GM18499 (cell line): Measurements from ENCODE around the gene CST4.
"Not testable (repeated sequence)": the region's sequence is repeated elsewhere in the genome, so short reads cannot be mapped to it uniquely, and the experiment has no call there.

Source experiments
- ATAC-seq: cut with Tn5 transposase; IDR thresholded peaks from one replicate; pipeline ENCODE4 v1.9.1; 2021; ENCODE audit warnings: moderate number of reproducible peaks; ENCODE audit not compliant: insufficient read depth, unreplicated experiment

CST4 gene, protein sequence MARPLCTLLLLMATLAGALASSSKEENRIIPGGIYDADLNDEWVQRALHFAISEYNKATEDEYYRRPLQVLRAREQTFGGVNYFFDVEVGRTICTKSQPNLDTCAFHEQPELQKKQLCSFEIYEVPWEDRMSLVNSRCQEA

GRCh38 chr20:23688684-23689398 lies at the start of gene CST4:
CST4 (minus strand) TSS chr20:23689038; CDS start chr20:23688969, 69 bp downstream.
- not testable (repeated sequence) for ATAC-seq

- ATAC-seq = not testable (repeated sequence)
These were observed 46.6 kb upstream of the CST4 start for GRCh38 chr20:23735391-23735790.

GRCh38 chr20:23734949-23735348 lies 46.1 kb upstream of the CST4 start:
- not testable (repeated sequence) for ATAC-seq

GRCh38 chr20:23734440-23734839 lies 45.6 kb upstream of the CST4 start:
- not testable (repeated sequence) for ATAC-seq

DNA sequence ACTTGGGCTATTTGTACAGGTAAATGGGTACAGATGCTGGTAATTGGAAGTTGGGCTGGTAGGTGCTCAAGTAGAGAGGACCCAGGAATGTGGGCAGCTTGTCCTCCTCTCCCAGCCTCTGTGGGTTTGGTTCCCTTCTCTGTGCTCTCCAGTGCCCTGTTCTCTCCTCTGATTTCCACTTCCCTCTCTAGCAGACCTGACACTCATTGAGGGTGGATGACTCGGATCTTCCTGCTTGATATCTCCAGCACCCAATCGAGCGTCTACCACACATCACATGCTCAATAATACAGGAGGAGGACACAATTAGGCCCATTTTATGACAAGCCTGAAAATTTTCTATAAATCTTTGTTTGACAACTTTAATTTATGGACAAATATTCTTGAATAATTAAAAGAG lies 38.2 kb upstream of the CST4 start:
- ATAC-seq = no peak

- ATAC-seq = no peak
These were observed 36.3 kb upstream of the CST4 start for GRCh38 chr20:23725102-23725501.

GRCh38 chr20:23723659-23724307 lies 34.9 kb upstream of the CST4 start:
- peak; percentile 55 for ATAC-seq

DNA sequence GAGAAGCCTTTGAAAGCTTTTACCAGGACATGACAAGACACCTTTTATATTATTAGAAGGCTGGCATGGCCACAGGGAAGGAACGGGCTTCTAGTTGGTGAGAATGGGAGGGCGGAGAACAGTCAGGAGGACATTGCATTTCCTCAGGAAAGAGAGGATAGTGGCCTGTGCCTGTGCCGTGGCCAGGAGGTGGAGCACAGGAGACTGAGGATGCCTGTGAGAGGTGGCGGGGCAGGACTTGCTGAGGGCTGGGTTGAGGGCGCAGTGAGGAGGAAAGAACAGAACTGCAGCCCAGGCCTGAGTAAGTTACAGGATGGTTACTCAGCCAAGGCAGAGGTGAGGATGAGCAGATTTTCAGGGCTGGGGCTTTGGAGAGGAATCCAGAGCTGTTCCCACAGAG lies 34.0 kb upstream of the CST4 start:
- not testable (repeated sequence) for ATAC-seq

DNA sequence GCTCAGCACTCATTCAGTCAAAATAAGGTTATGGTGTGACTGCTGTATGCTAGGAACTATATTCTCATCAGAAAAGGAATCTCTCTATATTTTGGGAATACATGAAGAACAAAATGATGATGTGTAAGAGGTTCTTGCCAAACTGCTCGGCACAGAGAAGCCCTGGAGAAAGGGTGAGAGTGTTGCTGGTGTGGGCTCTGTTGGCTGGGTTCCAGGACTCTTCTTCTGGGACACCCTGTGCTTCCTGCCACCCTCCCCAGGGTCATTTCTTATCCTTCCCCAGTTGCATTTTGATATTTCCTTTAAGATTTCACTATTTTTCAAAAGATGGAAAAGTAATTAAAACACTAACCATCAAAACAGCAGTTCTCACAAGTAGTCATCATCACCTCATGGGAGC lies 33.1 kb upstream of the CST4 start:
- no peak for ATAC-seq

DNA sequence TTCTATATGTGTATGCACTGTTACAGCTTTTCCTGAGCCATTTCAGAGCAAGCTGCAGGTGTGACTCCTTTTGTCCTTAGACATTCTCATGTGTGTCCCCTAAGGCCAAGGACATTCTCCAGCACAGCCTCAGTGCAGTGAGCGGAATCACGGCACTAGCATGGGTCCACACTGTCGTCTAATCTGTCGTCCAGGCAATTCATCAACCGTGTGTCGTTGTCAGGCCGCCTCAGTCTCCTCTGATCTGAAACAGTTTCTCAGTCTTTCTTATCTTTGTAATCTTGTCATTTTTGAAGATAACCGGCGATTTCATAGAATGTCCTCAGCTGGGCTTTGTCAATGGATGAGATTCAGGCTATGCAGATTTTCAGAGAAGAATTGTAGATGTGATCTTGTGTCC lies 30.5 kb upstream of the CST4 start:
- ATAC-seq = not testable (repeated sequence)

DNA sequence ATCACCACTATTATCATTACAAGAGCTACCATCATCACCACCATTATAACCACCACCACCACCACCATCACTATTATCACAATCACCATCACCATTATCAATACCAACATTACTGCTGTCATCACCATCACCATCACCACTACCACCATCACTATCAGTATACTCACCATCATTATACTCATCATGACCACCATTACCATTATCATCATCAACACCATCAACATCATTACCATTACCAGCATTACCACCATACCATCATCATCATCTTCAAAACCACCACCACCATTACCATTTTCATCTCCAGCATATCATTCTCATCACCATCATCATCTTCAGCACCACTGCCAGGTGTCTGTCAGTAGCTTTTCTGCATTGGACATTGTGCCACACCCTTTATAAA lies 22.9 kb upstream of the CST4 start:
- ATAC-seq = not testable (repeated sequence)

DNA sequence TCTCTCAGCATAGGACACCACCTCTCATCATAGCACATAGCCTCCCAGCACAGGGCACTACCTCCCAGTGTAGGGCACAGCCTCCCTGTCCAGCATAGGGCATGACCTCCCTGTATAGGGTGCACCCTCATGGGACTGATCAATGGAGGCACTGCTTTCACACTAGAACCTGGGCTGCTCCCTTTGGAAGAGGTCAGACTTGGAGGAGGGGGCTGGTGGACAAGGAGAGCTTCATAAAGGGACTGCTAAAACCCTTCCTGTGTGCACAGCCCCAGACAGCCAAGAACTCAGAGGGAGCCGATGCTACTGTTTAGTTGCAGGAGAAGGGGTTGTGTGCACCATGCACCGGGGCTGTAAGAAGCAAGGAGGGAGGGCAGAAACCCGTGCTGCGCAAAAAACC lies 21.9 kb upstream of the CST4 start:
- no peak for ATAC-seq

DNA sequence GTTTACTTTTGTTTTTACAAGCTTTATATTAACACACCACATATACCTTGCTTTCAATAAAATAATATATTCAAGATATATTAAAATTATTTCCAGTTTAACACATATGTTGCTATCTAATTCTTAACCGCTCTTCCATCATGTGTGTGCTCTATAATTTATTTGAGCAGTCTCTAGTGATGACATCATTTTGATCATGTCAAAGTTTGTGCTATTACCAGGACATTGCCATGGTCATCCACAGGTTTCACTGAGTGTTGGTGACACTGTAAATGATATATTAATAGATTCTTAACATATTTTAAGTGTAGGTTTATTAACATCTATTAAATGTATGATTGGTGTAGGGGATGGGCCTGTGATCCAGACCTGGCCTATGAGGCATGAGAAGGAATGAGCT lies 17.1 kb upstream of the CST4 start:
- no peak for ATAC-seq

DNA sequence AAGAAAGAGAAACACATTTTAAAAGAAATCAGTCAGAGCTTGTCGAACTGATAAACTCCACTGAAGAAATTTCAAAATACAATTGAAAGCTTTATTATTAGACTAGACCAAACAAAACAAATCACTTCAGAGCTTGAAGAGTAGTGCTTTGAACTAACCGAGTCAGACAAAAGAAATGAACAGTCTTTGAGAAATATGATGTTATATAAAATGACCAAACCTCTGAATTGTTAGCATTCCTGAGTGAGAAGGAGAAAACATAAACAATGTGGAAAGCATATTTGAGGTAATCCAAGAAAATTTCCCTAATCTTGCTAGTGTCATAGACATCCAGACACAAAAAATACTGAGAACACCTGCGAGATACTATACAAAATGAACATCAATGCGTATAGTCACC lies 13.2 kb upstream of the CST4 start:
- ATAC-seq = no peak

DNA sequence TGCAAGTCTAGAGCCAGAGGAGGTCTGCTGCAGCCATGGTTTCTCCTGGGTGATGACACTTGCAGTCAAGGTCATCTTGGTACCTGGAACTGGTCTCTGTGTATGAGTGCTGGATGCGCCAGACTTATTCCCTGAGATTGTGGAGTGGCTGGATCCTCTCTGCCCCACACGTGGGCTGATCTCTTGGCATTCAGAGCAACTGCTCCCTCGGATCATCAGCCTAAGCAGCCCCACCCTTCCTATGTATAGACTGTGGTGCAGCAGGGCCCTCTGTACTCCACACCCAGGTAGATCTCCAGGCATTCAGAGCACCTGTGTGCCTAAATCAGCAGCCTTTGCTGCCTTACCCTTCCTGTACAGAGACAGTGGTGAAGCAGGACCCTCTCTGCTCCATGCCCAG lies 12.1 kb upstream of the CST4 start:
- ATAC-seq = no peak

DNA sequence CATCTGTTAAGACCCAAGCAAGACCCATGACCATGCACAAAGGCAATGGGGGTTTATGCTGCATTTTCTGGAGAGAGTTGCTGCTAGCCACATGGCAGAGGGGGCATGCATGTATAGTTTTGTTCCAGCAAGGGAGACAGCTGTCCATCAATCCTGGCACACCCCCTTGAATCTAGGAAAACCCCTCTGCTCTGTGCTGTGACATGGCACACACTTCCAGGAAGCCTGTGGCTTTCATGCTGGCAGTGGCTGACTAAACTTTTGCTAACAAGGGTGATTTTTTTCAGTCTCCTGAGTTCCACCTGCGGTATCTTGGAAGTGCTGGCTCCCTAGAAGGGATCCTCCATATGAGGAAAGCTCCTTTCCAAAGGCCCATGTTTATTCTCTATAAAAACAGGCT lies 9.1 kb upstream of the CST4 start:
- ATAC-seq = no peak

- ATAC-seq = not testable (repeated sequence)
These were observed 6.2 kb upstream of the CST4 start for GRCh38 chr20:23695068-23695395.

DNA sequence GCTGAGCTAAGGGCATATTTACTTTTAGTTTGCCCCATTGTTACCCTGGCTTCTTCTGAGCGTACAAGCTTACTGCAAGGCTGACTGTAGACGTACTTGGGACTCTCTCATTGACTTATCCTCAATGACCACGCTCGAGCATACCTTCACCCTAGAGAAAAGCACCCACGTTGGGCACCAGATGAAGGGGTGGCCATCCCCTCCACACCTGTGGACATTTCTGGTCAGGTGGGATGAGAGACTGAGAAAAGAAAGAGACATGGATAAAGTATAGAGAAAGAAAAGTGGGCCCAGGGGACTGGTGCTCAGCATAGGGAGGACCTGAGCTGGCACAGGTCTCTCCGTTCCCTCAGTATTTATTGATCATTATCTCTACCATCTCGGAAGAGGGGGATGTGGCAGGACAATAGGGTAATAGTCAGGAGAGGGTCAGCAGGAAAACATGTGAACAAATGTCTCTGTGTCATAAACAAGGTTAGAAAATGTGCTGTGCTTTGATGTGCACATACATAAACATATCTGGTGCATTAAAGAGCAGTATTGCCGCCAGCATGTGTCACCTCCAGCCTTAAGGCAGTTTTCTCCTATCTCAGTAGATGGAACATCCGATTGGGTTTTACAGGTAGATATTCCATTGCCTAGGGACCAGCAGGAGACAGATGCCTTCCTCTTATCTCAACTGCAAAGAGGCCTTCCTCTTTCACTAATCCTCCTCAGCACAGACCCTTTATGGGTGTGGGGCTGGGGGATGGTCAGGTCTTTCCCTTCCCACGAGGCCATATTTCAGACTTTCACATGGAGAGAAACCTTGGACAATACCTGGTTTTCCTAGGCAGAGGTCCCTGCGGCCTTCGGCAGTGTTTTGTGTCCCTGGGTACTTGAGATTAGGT lies 5.6 kb upstream of the CST4 start:
- ATAC-seq = not testable (repeated sequence)

DNA sequence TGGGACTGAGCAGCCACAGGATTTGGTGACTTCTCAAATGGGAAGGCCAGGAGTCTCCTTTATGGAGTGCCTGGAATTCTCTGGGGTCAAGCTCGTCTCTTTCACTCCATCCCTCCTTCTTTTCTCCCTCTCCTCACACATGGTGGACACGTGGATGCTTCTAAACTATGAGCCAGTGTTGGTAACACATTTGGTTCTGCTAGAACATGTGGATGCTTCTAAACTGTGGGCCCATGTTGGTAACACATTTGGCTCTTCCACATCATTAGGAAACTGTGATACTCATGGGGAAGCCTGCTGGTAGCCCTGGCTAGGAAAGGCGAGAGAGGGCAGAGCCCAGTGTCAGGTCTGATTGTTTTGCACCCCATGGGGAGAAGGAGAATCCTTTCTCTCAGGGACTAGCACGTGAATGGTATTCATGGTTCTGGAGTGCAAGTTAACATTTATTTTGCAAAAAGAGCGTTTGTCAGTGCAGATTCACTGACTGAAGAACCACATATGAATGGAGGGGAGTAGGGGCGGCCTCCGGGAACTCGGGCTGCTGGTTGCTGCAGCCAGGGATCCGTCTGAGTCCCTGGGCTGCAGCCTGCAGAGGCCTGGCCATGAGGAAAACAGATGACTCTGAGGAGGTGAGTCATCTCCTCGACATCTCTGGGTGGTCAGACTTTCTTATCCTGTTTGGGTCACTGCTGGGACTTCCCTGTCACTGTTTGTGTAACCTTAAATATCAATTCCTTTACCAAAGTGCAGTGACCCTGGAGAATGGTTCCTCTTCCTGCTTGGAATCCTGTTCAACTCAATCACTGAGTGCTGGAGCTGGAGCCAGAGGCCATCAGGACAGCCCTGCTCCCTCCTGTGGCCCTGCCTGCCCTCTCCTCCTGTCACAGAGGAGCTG lies 4.1 kb upstream of the CST4 start:
- ATAC-seq = not testable (repeated sequence)

GRCh38 chr20:23691675-23692074 lies 2.8 kb upstream of the CST4 start:
- ATAC-seq = no peak
